ENCODE results near the gene MPEG1. TPM values are rescaled to one million over a fixed set of nuclear protein-coding genes. Genes with fewer than 3 reads are reported as not detected.
A peak's percentile ranks its signal among the peaks of the same experiment; 100 is the strongest.

Gene MPEG1
- total and polyA plus RNA-seq, 11 donors = 1.4 to 78.6 (median 6.4) TPM

DNA sequence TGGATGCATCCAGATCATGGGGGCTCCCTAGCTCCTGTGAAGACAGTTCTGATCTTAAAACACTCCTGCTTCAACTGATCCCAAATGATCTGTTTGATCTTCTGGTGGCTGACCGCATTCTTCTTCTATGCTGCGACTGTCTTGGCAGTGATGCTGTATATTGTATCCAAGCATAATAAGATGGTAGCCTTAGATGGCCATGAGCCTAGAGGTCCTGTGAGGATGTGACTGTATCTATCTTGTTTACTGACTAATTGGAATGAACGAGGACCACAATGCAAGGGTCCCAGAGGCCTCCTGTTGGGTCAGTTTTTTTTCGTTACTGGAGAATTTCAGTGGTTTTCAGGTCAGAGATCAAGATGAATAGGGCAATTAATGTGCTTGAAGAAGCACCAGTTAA lies 7.1 kb upstream of the MPEG1 start:
- H3K36me3 ChIP-seq = no peaks in the 10 kb centered on the region
- TF ChIP-seq, protein P1, sequence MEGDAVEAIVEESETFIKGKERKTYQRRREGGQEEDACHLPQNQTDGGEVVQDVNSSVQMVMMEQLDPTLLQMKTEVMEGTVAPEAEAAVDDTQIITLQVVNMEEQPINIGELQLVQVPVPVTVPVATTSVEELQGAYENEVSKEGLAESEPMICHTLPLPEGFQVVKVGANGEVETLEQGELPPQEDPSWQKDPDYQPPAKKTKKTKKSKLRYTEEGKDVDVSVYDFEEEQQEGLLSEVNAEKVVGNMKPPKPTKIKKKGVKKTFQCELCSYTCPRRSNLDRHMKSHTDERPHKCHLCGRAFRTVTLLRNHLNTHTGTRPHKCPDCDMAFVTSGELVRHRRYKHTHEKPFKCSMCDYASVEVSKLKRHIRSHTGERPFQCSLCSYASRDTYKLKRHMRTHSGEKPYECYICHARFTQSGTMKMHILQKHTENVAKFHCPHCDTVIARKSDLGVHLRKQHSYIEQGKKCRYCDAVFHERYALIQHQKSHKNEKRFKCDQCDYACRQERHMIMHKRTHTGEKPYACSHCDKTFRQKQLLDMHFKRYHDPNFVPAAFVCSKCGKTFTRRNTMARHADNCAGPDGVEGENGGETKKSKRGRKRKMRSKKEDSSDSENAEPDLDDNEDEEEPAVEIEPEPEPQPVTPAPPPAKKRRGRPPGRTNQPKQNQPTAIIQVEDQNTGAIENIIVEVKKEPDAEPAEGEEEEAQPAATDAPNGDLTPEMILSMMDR (IDR thresholded peaks at IDR 0.05) = no peak
- TF ChIP-seq POLR2A (IDR thresholded peaks at IDR 0.05) = no peak
- no peak overlapping the region for H3K4me3 ChIP-seq
- peaks cover 0 to 85% (median 9%) of the 10 kb centered on the region in 12 donors for H3K4me1 ChIP-seq
- ATAC-seq (no peak), DNase-seq (no peak)
- no peaks in the 10 kb centered on the region for H3K27me3 ChIP-seq
- no peak overlapping the region for H3K27ac ChIP-seq
- intact Hi-C loops (cut with DNase I) = loop anchor here in 1 of 10 donors (5.0 kb wide), 1 partner anchor 62 kb away; no protein-coding TSS in a partner anchor
- H3K9me3 ChIP-seq = no peaks in the 10 kb centered on the region
- WGBS, 4 donors = 66 to 76% (median 70%) methylated on average over 4 of the region's 4 CpGs

DNA sequence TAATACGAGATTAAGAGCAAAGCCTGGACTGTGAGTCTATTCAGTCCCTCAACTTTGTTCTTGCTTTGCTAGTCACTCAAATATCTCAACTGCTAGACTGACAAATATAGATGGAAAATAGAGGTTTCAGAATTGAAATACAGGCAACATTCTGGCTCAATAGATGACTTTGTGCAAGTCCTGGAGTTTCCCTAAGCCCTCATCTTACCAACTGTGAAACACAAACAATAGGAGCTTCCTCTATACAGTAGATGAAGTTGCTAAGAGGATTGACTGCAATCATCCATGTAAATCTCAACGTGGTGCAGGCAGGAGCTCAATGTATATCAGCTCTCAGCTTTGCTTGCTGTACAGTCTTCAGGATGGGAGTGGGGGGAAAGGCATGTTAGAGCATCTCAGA lies 6.2 kb upstream of the MPEG1 start:
- TF ChIP-seq, protein P1 (IDR thresholded peaks at IDR 0.05) = no peak
- TF ChIP-seq POLR2A (IDR thresholded peaks at IDR 0.05) = no peak
- no peaks in the 10 kb centered on the region for H3K27me3 ChIP-seq
- no peaks in the 10 kb centered on the region for H3K36me3 ChIP-seq
- H3K9me3 ChIP-seq = no peaks in the 10 kb centered on the region
- H3K4me1 ChIP-seq = peaks cover 0 to 83% (median 4%) of the 10 kb centered on the region in 12 donors
- no peak for ATAC-seq
- peak overlapping the region in 1 of 12 donors; percentile 76 for H3K27ac ChIP-seq
- H3K4me3 ChIP-seq = no peak overlapping the region
- 51 to 56% (median 52%) methylated on average over 2 of the region's 2 CpGs for WGBS, 4 donors
- DNase-seq = no peak
- intact Hi-C loops (cut with DNase I) = no loop called here

DNA sequence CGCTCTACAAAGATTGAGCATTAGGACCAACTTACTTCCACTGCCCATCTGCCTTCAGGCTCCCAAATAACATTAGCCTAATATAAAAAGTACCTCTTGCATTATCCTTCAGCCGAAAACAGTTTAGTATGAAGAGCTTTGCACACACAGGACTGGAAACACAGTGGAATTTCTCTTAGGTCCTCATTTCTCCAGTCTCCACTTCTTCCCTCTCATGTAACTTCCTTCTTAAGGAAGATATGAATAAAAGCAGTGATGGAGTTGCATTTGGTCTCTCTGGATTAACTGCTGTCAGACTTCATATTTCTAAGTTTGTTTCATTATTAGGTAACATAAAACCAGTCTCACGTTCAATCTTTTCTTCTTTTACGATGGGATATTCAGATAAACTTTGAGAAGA lies 5.6 kb upstream of the MPEG1 start:
- peak overlapping the region in 3 of 12 donors; percentile 56 to 76 (median 63) for H3K27ac ChIP-seq
- intact Hi-C loops (cut with DNase I) = no loop called here
- H3K9me3 ChIP-seq = no peaks in the 10 kb centered on the region
- no peak overlapping the region for H3K4me3 ChIP-seq
- ATAC-seq (no peak), DNase-seq (no peak)
- H3K27me3 ChIP-seq = no peaks in the 10 kb centered on the region
- H3K36me3 ChIP-seq = no peaks in the 10 kb centered on the region
- 89 to 96% (median 92%) methylated on average over 4 of the region's 4 CpGs for WGBS, 4 donors
- H3K4me1 ChIP-seq = peaks cover 0 to 83% (median 3%) of the 10 kb centered on the region in 12 donors
- TF ChIP-seq, protein P1 (IDR thresholded peaks at IDR 0.05) = no peak
- no peak for TF ChIP-seq POLR2A (IDR thresholded peaks at IDR 0.05)

DNA sequence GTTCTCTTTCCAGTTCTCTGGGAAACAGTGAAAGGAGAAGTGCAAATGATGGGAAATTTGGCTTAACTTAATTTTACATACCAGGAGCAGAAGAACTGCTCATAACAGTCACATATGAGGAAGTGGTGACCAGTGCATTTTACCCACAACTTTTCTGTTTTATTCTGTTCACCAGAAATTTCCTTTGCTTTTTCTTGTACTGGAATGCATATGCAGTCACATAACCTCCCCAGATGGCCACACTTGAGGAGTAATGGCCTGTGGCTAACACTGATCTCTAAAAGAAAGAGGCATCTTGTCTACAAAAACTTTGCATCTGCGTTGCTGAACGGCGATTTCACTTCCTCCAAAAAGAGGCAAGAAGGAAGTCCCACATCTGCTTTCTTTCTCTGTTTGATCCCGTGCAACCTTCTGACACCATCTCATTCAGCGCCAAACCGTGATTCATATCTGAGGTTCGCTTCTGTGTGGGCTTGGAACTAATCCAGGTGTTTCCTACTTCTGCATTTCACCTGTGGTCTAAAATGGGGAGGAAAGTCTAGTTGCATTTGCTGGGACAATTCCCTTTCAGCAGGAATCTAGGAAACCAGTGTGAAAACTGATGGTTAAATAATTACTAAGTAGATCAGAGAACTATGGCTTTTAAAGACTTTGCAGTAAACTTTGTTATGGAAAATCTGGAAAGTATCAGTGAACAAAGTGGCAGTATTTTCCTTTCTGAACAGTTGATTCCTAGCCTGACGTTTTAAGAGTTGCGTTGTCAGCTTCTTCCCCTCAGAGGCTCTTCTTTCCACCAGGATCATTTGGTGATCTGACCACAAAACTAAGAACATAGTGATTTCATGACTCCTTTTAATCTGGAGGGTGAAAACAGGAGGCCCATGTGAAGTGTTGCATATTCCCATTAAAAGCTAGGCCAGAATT lies 4.2 kb upstream of the MPEG1 start:
- Histone ChIP-seq H3K4me1 (peaks cover 0 to 73% (median 3%) of the 10 kb centered on the region in 12 donors), H3K27ac (peak overlapping the region in 10 of 12 donors; percentile 4 to 76 (median 40))
- TF ChIP-seq POLR2A (IDR thresholded peaks at IDR 0.05) = no peak
- TF ChIP-seq, protein P1 (IDR thresholded peaks at IDR 0.05) = no peak

More for the DNA sequence above, 4.2 kb upstream of the MPEG1 start:
- ATAC-seq = peak; percentile 41 to 82 (median 75)
- Histone ChIP-seq H3K9me3 (no peaks in the 10 kb centered on the region), H3K27me3 (no peaks in the 10 kb centered on the region), H3K4me3 (no peak overlapping the region), H3K36me3 (no peaks in the 10 kb centered on the region)
- DNase-seq = peak in 3 of 5 donors; percentile 38 to 54 (median 52)
- WGBS, 4 donors = 39 to 48% (median 47%) methylated on average over 9 of the region's 9 CpGs
- intact Hi-C loops (cut with DNase I) = no loop called here
